ENCODE measurements around the gene TOMM5.

DNA sequence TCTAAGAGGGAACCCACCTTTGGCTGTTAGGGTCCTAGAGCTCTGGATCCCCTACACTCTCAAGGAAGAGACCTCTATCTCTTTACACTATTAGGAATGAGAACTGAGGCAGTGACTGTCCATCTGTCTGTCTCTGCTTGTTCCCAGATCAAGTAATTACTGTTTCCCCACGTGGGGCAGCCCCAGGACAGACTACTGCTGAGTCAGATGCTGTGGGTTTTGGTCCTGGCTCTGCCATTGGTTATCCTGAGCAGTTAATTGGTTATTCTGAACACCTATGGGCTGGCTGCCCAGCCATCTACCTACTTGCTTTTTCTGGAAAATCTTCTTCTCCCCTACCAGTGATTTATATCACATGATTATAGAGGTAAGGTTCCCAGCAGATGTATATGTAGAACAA, 49.5 kb downstream of the TOMM5 start:
- TF ChIP-seq, protein P1, sequence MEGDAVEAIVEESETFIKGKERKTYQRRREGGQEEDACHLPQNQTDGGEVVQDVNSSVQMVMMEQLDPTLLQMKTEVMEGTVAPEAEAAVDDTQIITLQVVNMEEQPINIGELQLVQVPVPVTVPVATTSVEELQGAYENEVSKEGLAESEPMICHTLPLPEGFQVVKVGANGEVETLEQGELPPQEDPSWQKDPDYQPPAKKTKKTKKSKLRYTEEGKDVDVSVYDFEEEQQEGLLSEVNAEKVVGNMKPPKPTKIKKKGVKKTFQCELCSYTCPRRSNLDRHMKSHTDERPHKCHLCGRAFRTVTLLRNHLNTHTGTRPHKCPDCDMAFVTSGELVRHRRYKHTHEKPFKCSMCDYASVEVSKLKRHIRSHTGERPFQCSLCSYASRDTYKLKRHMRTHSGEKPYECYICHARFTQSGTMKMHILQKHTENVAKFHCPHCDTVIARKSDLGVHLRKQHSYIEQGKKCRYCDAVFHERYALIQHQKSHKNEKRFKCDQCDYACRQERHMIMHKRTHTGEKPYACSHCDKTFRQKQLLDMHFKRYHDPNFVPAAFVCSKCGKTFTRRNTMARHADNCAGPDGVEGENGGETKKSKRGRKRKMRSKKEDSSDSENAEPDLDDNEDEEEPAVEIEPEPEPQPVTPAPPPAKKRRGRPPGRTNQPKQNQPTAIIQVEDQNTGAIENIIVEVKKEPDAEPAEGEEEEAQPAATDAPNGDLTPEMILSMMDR (conservative IDR thresholded peaks at IDR 0.05; ENCODE audit: low read depth, low read length): no peak
- no peak for TF ChIP-seq SMC3 (IDR thresholded peaks at IDR 0.05; ENCODE audit: low read depth, low read length)
- TF ChIP-seq MAFK (IDR thresholded peaks at IDR 0.05; ENCODE audit: low read depth, low read length): no peak
- TF ChIP-seq CEBPB (IDR thresholded peaks at IDR 0.05; ENCODE audit: low read depth, low read length): no peak
